Measurements from ENCODE around the gene ERP27. TPM values are rescaled to one million over a fixed set of nuclear protein-coding genes. Genes with fewer than 3 reads are reported as not detected.

Gene ERP27
- total and polyA plus RNA-seq, 2 experiments from 2014 or later = 48.0 to 53.7 TPM

DNA sequence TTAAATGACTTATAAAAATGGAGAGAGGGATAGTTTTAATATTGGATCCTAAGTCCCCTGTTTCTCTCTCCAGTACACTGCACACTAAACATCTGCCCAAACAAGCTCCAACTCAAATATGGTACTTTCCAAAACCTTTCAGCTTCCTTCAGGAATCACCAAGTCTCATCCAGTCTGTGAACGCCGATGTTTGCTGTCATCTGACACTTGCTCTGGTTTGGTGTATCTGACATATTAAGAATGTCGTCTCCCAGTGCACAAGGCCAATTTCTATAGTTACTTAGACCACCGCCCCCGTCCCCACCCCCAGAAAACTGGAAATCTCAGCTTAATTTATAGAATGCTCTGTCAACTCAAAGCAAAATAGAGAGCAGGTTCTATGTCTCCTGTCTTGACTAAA lies 47.6 kb downstream of the ERP27 start:
- WGBS (ENCODE audit: low lambda C conversion rate, missing lambda C conversion rate) = 61% methylated on average over 5 of the region's 5 CpGs
- no peak overlapping the region for H3K4me2 ChIP-seq
- no peaks in the 10 kb centered on the region for H3K27me3 ChIP-seq
- no peak for DNase-seq (ENCODE audit: low spot score)
- no peaks in the 10 kb centered on the region for H3K36me3 ChIP-seq (replicated peaks; ENCODE audit: insufficient read depth, low read depth)
- no peak overlapping the region for H2AFZ ChIP-seq
- no peaks in the 10 kb centered on the region for H4K20me1 ChIP-seq (ENCODE audit: insufficient read depth, poor library complexity, severe bottlenecking)
- no peaks in the 10 kb centered on the region for H3K9me2 ChIP-seq (replicated peaks; ENCODE audit: insufficient read depth)
- H3K79me2 ChIP-seq = no peaks in the 10 kb centered on the region
- H3K4me1 ChIP-seq (ENCODE audit: insufficient read depth) = no peaks in the 10 kb centered on the region
- no peak overlapping the region for H3K4me3 ChIP-seq
- TF ChIP-seq EZH2 (IDR thresholded peaks at IDR 0.05; ENCODE audit: borderline replicate concordance) (no peak), EZH2phosphoT487 (IDR thresholded peaks at IDR 0.05; ENCODE audit: low read depth, severe bottlenecking, unreplicated experiment) (no peak), CTCF (IDR thresholded peaks at IDR 0.05; ENCODE audit: poor library complexity) (no peak)
- H3K9me3 ChIP-seq (ENCODE audit: low read depth) = no peaks in the 10 kb centered on the region
- no peak overlapping the region for H3K27ac ChIP-seq

DNA sequence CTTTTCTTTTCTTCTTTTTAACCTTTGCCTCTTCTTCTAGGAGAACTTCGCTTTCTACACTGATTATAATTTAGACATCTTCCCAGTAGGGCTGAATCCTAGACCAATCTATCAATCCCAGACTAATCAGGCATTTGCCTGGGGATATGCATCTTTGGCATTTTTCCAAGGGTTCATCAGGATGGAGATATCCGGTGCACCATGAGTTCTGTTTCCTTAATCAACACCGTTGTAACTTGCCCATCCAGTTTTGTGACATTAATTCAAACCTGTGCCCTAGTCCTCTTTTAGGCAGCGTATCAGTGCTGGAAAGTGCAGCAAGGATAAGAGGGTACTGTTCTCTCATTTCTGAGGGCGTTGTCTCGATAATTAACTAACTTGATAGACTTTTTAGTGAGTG lies 52.1 kb downstream of the ERP27 start:
- Histone ChIP-seq H3K27ac (peak overlapping the region; percentile 72), H3K4me3 (no peak overlapping the region)

GRCh38 chr12:14885718-14886221 lies 52.6 kb downstream of the ERP27 start, which contains the start of gene MGP:
Gene MGP (minus strand): TSS chr12:14885854. CDS start chr12:14885791, 63 bp downstream.
- Histone ChIP-seq H2AFZ (no peak within 1 kb of the TSS), H3K4me2 (peak within 1 kb of the TSS; percentile 64), H3K9me2 (replicated peaks; ENCODE audit: insufficient read depth) (no peaks in the 10 kb centered on the region), H3K4me3 (peak within 1 kb of the TSS; percentile 8), H3K36me3 (replicated peaks; ENCODE audit: insufficient read depth, low read depth) (no peaks in the 10 kb centered on the region), H3K27ac (peak within 1 kb of the TSS; percentile 72), H3K9me3 (ENCODE audit: low read depth) (no peaks in the 10 kb centered on the region), H3K4me1 (ENCODE audit: insufficient read depth) (no peaks in the 10 kb centered on the region), H3K27me3 (no peaks in the 10 kb centered on the region), H4K20me1 (ENCODE audit: insufficient read depth, poor library complexity, severe bottlenecking) (no peaks in the 10 kb centered on the region), H3K79me2 (no peaks in the 10 kb centered on the region)
- 81% methylated on average over 6 of the region's 6 CpGs for WGBS (ENCODE audit: low lambda C conversion rate, missing lambda C conversion rate)
- DNase-seq (ENCODE audit: low spot score) = peak; percentile 37
- TF ChIP-seq EZH2 (IDR thresholded peaks at IDR 0.05; ENCODE audit: borderline replicate concordance) (no peak), EZH2phosphoT487 (IDR thresholded peaks at IDR 0.05; ENCODE audit: low read depth, severe bottlenecking, unreplicated experiment) (no peak), CTCF (IDR thresholded peaks at IDR 0.05; ENCODE audit: poor library complexity) (no peak)

More for the DNA sequence above, 52.1 kb downstream of the ERP27 start:
- 81% methylated on average over 6 of the region's 6 CpGs for WGBS (ENCODE audit: low lambda C conversion rate, missing lambda C conversion rate)
- Histone ChIP-seq H3K4me2 (peak overlapping the region; percentile 64), H4K20me1 (ENCODE audit: insufficient read depth, poor library complexity, severe bottlenecking) (no peaks in the 10 kb centered on the region), H3K79me2 (no peaks in the 10 kb centered on the region), H3K4me1 (ENCODE audit: insufficient read depth) (no peaks in the 10 kb centered on the region), H3K9me3 (ENCODE audit: low read depth) (no peaks in the 10 kb centered on the region), H3K36me3 (replicated peaks; ENCODE audit: insufficient read depth, low read depth) (no peaks in the 10 kb centered on the region), H3K27me3 (no peaks in the 10 kb centered on the region), H3K9me2 (replicated peaks; ENCODE audit: insufficient read depth) (no peaks in the 10 kb centered on the region), H2AFZ (no peak overlapping the region)
- DNase-seq (ENCODE audit: low spot score) = no peak
- TF ChIP-seq CTCF (IDR thresholded peaks at IDR 0.05; ENCODE audit: poor library complexity) (no peak), EZH2phosphoT487 (IDR thresholded peaks at IDR 0.05; ENCODE audit: low read depth, severe bottlenecking, unreplicated experiment) (no peak), EZH2 (IDR thresholded peaks at IDR 0.05; ENCODE audit: borderline replicate concordance) (no peak)

All from hepatocyte (in vitro differentiated cells).